Gastroesophageal sphincter (tissue), 4 donors: ENCODE results near the gene FREM2. TPM values are rescaled to one million over a fixed set of nuclear protein-coding genes. Genes with fewer than 3 reads are reported as not detected.

Experiments used
- ATAC-seq: fragments of 150-250 bp; one replicate; pipeline ENCODE4 v1.9.1; 2016; ENCODE audit warnings: mild to moderate bottlenecking, moderate library complexity
- H3K27ac ChIP-seq, 4 donors: fragments of 200-600 bp; sonication (generic) in 3 of 4; 1 replicate in 3 of 4; 2 replicates in 1 of 4; pipeline ENCODE4 v1.5.1; 2016 to 2019
- H3K27me3 ChIP-seq: fragments of 200-600 bp; sonication (generic); one replicate; pipeline ENCODE4 v1.5.1; 2019
- H3K36me3 ChIP-seq, 2 donors: fragments of 200-600 bp; sonication (generic); one replicate each; pipeline ENCODE4 v1.5.1; 2019; ENCODE audit warnings: control low read depth in 1 of 2
- H3K4me1 ChIP-seq, 3 donors: fragments of 200-600 bp; sonication (generic); 1 replicate in 2 of 3; 2 replicates in 1 of 3; pipeline ENCODE4 v1.5.1; 2016 to 2019; ENCODE audit warnings: control low read depth in 2 of 3
- H3K4me3 ChIP-seq, 2 donors: fragments of 200-600 bp; sonication (generic); one replicate each; pipeline ENCODE4 v1.5.1; 2019; ENCODE audit warnings: mild to moderate bottlenecking in 1 of 2, moderate library complexity in 1 of 2
- H3K9me3 ChIP-seq, 3 donors: fragments of 200-600 bp; sonication (generic); one replicate each; pipeline ENCODE4 v1.5.1; 2017 to 2019; ENCODE audit warnings: control low read depth in 2 of 3
- EP300 ChIP-seq: sonication (generic); formaldehyde crosslinking; IDR thresholded peaks from one replicate; pipeline ENCODE4 v1.6.1; 2017; ENCODE audit warnings: antibody characterized with exemption, mild to moderate bottlenecking
- POLR2A ChIP-seq, 2 donors: fragments of 450-650 bp; IDR thresholded peaks; one replicate each; pipeline ENCODE4 v1.6.1; 2017; ENCODE audit warnings: antibody characterized with exemption in 2 of 2, mild to moderate bottlenecking in 2 of 2, moderate library complexity in 1 of 2
- POLR2AphosphoS5 ChIP-seq: sonication (generic); formaldehyde crosslinking; IDR thresholded peaks from one replicate; pipeline ENCODE4 v1.6.1; 2017; ENCODE audit warnings: antibody characterized with exemption
- WGBS, 2 donors: methylation state at CpG; one replicate each; pipeline ENCODE4 v1.1.5; 2018; ENCODE audit warnings: low coverage in 1 of 2; 5-methylcytosine and 5-hydroxymethylcytosine counted together
- total RNA-seq, 4 donors: library from RNA; depleted of rRNA; stranded (reverse); fragments of >200 nt; gene quantifications; one replicate each; pipeline ENCODE4 v1.1.0, GENCODE V29; 2016
- TF ChIP-seq, protein P1 (sequence below), 4 experiments: fragments of 200-600 bp in 2 of 4; fragments of 450-650 bp in 2 of 4; sonication (generic) in 1 of 4; IDR thresholded peaks; one replicate each; pipeline ENCODE4 v1.5.1; 2017 to 2019; ENCODE audit warnings: antibody characterized with exemption in 4 of 4, mild to moderate bottlenecking in 2 of 4, moderate library complexity in 2 of 4

FREM2 gene
- total RNA-seq, 4 donors from 2014 or later, result 0.19 to 0.40 (median 0.27) TPM; not detected in 1

GRCh38 chr13:38785042-38785441 lies 98.2 kb downstream of the FREM2 start:
- Histone ChIP-seq H3K36me3 (no peaks in the 10 kb centered on the region), H3K4me1 (no peaks in the 10 kb centered on the region), H3K27ac (no peak overlapping the region), H3K27me3 (no peaks in the 10 kb centered on the region), H3K4me3 (no peak overlapping the region), H3K9me3 (no peaks in the 10 kb centered on the region)
- WGBS, 2 donors, result 61 to 69% methylated on average over 2 of the region's 2 CpGs
- ATAC-seq, result no peak
- TF ChIP-seq POLR2A (IDR thresholded peaks at IDR 0.05) (no peak), EP300 (no peak), POLR2AphosphoS5 (no peak)
- TF ChIP-seq, protein P1, sequence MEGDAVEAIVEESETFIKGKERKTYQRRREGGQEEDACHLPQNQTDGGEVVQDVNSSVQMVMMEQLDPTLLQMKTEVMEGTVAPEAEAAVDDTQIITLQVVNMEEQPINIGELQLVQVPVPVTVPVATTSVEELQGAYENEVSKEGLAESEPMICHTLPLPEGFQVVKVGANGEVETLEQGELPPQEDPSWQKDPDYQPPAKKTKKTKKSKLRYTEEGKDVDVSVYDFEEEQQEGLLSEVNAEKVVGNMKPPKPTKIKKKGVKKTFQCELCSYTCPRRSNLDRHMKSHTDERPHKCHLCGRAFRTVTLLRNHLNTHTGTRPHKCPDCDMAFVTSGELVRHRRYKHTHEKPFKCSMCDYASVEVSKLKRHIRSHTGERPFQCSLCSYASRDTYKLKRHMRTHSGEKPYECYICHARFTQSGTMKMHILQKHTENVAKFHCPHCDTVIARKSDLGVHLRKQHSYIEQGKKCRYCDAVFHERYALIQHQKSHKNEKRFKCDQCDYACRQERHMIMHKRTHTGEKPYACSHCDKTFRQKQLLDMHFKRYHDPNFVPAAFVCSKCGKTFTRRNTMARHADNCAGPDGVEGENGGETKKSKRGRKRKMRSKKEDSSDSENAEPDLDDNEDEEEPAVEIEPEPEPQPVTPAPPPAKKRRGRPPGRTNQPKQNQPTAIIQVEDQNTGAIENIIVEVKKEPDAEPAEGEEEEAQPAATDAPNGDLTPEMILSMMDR (IDR thresholded peaks at IDR 0.05), result no peak

- Histone ChIP-seq H3K27me3 (no peaks in the 10 kb centered on the region), H3K4me3 (no peak overlapping the region)
These were observed 98.6 kb downstream of the FREM2 start for GRCh38 chr13:38785490-38785889.

GRCh38 chr13:38787550-38787949 lies 100.7 kb downstream of the FREM2 start:
- no peaks in the 10 kb centered on the region for H3K9me3 ChIP-seq
- no peak for ATAC-seq
- TF ChIP-seq POLR2AphosphoS5, result no peak
- no peak for TF ChIP-seq POLR2A (IDR thresholded peaks at IDR 0.05)
- TF ChIP-seq, protein P1 (IDR thresholded peaks at IDR 0.05), result no peak
- TF ChIP-seq EP300, result no peak
- H3K27me3 ChIP-seq, result no peaks in the 10 kb centered on the region
- no peak overlapping the region for H3K4me3 ChIP-seq
- H3K4me1 ChIP-seq, result no peaks in the 10 kb centered on the region
- H3K27ac ChIP-seq, result no peak overlapping the region
- no peaks in the 10 kb centered on the region for H3K36me3 ChIP-seq
- 80% methylated on average over 1 of the region's 1 CpG; no CpG with 5 or more reads in 1 of the 2 donors for WGBS, 2 donors

More at GRCh38 chr13:38785490-38785889, 98.6 kb downstream of the FREM2 start:
- TF ChIP-seq, protein P1 (IDR thresholded peaks at IDR 0.05), result no peak
- no peak for TF ChIP-seq EP300
- TF ChIP-seq POLR2A (IDR thresholded peaks at IDR 0.05), result no peak
- no peak for TF ChIP-seq POLR2AphosphoS5
- 20 to 27% methylated on average over 1 of the region's 1 CpG for WGBS, 2 donors
- Histone ChIP-seq H3K4me1 (no peaks in the 10 kb centered on the region), H3K9me3 (no peaks in the 10 kb centered on the region), H3K36me3 (no peaks in the 10 kb centered on the region), H3K27ac (no peak overlapping the region)
- no peak for ATAC-seq

- H3K4me1 ChIP-seq, result no peaks in the 10 kb centered on the region
- no peak for ATAC-seq
- WGBS, 2 donors, result 100% methylated on average over 1 of the region's 1 CpG
- no peaks in the 10 kb centered on the region for H3K9me3 ChIP-seq
- H3K27ac ChIP-seq, result no peak overlapping the region
- TF ChIP-seq, protein P1 (IDR thresholded peaks at IDR 0.05), result no peak
- no peak for TF ChIP-seq EP300
- no peak for TF ChIP-seq POLR2A (IDR thresholded peaks at IDR 0.05)
- TF ChIP-seq POLR2AphosphoS5, result no peak
- H3K36me3 ChIP-seq, result no peaks in the 10 kb centered on the region
- no peaks in the 10 kb centered on the region for H3K27me3 ChIP-seq
- H3K4me3 ChIP-seq, result no peak overlapping the region
These were observed 110.0 kb downstream of the FREM2 start for GRCh38 chr13:38796890-38797289.

- Histone ChIP-seq H3K4me3 (no peak overlapping the region), H3K4me1 (no peaks in the 10 kb centered on the region), H3K27ac (no peak overlapping the region), H3K36me3 (no peaks in the 10 kb centered on the region), H3K27me3 (no peaks in the 10 kb centered on the region), H3K9me3 (peaks cover 0 to 8% (median 0%) of the 10 kb centered on the region in 3 donors)
- no peak for ATAC-seq
- 64 to 79% methylated on average over 2 of the region's 2 CpGs for WGBS, 2 donors
- no peak for TF ChIP-seq POLR2A (IDR thresholded peaks at IDR 0.05)
- TF ChIP-seq, protein P1 (IDR thresholded peaks at IDR 0.05), result no peak
- TF ChIP-seq EP300, result no peak
- TF ChIP-seq POLR2AphosphoS5, result no peak
These were observed 116.7 kb downstream of the FREM2 start for GRCh38 chr13:38803531-38803930.
